NCI-H2029 treated with DMSO at 0.1 percent for 48 hours (cell line): ENCODE measurements around the gene CDH13.

Experiments
- DNase-seq: peaks from one replicate; lab custom pipeline; 2025; lab: John Stamatoyannopoulos, UW

Gene CDH13

DNA sequence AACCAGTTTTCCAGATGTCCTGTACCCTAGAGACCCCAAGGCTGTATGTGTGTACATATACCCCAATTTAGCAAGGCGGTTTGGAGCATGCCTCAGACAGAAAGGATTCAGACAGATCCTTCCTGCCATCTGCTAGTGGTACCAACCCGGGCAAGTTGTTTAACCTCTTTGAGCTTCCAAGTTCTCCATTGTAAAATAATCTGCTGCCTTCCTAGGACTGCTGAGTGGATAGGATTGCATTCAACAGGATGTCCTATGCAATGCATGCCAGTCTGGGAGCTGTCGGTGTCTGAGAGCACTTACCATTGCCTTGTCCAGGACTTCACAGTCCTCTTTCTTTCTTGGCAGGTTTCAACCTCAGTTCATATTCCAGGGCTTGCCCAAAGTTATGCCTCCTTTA, 1.9 kb downstream of the CDH13 start:
- DNase-seq = no peak

DNA sequence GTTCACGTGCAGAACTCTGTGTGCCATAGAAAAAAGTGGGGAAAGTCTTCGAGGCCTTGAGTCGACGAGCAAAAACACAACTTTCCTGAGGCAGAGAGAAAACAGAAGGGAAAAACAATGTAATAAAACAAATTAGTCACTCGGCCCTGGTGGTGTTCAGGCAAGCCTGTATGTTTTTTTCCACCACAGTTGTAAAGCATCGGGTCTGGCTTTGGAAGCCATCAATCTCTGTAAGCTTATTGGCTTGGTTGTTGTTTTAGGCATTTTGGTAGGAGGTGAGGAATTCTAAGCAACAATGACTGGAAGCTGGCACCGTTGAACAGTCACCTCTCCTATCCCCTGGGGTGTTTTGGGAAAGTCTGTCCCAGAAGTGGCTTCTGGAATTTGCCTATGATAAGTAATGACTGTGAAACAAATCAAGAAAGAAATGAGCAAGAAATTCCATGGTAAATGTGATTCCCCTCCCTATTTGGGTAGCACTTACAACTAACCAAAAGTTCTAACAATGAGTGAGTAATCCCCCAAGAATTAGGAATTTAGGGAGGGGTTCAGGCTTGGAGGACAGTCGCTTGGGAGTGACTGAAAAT, 2.8 kb downstream of the CDH13 start:
- DNase-seq = no peak

DNA sequence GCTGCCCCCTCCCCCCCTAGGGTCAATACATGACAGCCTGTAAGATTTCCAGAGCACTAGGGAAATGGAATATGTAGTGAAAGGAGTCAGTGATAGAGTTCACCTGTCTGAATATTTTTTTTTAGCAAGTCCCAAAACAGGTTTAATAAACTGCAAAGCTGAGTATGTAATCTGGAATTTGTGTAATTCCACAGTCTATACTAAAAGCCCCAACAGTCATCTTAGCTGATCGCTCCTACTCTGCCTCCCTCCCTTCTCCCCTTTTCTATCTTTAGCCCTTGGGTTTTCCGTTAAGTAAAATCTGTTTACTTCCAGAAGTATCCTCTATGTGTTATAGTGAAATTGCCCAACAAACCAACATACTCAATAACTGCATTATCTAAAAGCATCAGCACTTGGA, 3.5 kb downstream of the CDH13 start:
- DNase-seq = no peak

DNA sequence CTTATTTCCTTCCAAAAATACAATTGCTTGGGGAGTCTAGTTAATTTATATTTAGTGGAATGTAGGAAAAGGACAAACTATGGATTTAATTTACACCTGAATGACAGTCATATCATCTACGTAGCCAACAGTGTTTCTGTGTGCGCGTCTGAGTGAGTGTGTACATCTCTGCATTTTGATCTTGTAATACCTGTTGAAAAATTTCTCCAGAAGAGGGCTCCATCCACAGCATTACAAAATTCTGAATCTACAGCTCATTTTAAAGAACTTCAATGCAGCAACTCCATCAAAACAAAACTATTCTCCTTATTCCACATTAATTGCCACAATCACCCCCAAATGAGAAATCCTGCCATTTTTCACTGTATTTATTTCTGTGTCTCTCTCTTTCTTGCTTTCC, 3.9 kb downstream of the CDH13 start:
- no peak for DNase-seq

DNA sequence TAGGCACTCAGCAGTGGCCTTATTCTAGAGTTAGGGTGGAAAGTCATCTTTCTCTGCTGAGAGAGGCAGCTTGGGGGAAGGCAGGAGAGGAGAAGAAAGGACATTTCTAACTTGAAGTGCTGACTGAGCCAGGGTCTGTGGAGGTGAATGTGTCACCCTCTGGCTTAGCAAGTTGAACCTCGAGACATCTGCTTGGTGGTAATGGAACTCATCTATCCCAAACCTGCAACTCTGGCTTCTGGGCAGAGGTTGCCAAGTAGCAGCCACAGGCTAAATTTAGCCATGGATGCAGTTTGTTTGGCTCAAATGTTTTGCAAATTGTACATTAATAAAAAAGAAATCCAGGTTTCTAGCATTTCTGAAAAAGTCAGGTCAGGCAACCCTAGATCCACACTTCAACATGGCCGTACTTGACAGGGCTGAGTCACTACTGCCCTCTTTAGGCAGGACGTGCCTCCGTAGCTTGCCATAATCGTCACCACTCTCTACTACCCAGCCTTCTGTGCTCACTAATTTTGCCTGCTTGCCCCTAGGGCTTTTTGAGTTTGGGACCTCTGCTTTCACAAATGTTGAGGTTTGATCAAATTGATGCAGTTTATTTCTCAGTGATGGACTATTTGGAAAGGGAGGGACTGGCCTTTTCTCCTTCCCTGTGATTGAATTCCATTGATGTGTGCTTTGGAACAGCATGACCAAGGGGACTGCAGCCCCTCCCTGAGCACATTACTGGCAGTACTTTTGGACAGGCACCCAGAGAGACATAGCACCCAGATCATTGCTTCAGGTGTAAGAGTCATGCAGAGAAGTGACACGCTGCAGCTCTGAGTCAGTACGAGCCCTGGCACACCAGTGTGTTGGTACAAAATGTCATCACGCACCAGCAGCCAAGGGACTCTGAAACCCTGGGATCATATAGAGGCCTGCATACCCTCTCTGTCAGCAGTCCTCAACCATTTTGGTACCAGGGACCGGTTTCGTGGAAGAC, 5.2 kb downstream of the CDH13 start:
- no peak for DNase-seq

DNA sequence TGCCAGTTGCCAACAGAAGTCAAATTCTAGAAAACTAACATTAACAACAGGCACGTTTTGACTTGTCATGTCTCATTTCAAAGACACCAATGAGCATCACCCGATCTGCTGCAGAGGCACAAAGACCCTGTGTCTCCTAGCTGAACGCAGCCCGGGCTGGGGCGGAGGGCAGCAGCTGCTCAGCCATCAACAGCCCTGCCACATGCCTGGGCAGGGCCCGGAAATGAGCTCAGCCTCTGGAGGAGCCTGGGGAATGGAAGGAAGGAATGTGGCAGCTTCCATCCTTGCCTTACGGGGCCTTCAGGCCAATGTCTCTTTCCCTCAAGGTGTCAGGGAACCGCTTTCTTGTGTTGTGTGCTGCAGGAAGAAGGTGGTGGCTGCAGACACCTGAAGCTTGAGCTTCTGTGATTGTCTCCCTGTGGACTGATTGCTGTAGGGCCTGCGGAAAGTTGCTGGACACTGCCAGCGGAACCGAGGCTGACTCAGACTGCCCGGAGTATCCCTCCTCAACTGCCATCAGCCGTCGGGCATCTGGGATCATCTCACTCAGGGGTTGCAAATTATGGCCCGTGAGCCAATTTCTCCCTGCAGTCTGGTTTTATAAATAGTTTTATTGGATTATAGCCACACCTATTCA, 7.3 kb downstream of the CDH13 start:
- DNase-seq = no peak

DNA sequence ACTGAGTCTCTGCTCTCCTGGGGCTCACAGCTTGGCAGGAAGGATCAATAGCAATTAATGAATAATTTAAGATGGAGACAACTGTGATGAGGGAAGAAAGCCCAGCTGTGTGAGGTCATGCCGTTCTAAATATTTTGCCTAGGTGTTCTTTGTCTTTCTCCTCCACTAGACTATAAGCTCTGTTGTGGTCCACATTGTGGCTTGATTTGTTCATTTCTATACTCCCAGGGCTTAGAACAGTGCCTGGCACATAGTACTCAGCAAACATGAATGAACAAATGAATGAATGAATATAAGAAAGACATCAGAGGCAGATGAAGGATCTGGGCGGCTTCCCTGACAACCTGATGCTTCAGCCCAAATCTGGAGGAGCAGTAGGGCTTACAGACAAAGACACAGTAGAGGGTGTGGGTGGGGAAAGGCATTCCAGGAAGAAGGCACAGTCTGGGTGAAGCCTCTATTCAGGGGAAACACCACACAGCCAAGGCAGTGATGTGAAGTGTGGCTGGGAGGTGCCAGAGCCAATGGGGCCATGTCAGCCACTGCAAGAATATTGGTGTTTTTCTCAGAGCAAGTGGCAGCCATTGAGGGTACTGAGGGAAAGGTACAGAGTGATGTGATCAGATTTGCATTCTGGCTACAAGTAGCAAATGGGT, 8.3 kb downstream of the CDH13 start:
- DNase-seq = no peak

DNA sequence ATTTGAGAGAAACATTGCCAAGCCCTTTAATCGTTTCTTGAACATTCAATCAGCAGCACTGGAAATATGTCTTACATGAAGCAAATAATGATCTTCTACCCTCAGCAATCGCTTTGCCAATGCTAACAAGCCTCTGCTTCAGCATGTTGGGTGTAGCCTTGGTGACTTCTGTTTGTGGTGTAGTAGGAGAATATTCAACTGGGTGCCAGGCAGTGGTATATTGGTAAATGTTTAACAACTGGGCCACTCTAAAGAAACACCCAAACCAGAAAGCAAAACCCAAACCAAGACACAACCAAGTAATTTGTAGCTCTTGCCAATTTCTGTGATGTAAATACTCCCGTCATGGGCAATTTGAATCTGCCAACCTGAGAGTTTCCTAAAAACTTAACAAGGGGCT, 9.7 kb downstream of the CDH13 start:
- no peak for DNase-seq

DNA sequence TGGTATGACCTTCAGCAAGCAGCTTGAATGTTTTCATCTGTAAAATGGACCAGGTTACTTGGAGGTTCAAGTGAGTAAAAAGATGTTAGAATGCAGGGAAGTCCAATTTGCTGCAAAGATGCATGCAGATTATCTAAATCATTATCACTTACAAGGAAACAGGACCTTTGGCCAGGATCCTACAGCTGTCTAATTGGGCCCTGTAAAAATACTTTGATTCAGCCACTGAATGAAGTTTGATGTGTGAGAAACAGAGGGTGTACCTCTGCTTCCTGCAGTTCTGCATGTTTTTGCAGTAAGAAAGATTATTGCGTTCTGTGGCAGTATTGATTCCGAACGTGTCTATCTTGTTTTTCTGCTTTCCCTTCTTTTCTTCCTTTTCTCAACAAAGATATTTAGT, 10.2 kb downstream of the CDH13 start:
- DNase-seq = no peak

DNA sequence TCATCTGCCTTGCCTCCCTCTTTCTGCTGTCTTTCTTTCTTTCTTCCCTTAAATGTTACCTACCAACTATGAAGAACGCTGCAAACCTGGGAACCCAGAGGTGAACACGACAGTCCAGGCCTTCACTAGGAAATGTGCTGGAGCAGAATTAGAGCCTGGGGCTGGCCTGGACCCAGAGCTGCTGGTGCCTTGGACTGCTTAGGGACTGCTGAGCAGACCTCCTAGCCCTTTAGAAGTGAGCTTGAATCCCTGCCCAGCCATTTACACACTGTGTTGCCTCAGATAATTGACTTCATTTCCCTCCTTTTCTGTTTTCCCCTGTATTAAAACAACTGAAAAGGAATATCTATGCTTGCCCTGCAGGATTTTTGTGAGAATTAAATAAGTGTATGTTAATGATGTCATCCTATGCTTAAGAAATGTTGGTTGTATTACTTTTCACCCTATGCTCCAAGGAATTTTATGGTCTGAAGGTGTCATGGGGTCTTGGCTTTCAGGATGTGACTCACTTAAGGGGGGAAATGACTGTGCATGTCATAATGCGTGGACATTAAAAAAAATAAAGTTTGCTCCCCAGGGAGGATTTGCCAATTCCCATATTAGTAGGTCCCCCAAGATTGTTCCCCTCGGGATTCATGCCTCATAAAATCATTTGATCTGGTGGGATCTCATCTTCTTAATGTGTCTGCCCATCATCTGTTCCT, 11.5 kb downstream of the CDH13 start:
- DNase-seq = no peak

DNA sequence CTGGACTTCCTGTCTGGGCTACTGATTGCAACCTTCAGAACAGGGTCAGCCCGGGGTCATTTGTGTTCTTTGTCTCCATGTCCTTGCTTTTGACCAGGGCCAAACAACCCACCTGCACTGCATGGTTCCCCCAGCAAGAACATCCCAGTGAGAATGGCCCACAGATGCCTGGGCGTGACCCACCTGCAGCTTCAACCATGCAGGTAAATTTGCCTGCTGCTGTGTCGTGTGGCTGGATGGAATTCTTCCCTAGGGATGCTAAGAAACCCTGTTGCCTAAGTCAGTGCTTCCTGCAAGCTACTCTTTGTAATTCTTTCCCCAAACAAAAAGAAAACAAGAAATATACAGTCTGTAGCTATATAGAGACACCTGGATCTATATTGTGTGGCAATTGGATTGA, 12.5 kb downstream of the CDH13 start:
- DNase-seq = no peak

DNA sequence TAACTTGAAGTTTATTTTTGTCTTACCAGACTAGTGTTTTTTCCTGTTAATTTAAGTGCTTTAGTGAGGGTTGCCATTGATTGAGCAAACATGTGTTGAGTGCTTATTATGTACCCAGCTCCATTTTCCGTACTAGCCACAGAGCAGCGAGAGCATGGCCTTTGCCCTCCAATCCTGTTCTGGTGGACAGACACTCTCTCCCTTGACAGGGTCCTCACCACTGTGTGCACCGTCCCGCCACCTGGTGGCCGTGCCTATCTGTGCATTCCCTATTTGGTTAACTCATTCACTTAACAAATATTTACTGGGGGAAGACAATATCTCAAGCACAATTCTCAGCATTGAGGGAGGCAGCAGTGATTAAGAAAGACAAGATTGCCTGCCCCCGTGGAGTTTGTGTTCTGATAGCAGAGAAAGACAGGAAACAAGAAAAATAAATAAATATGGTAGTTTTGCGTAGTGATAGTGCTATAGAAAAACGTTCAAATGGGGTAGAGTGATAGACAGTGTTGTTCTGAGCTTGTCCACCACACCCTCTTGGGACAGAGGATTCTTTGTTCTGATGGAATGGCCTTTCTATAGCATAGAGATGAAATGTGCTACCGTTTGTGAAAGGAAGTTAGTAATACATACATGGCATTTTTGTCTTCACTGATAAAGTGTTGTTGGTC, 13.0 kb downstream of the CDH13 start:
- DNase-seq = no peak

DNA sequence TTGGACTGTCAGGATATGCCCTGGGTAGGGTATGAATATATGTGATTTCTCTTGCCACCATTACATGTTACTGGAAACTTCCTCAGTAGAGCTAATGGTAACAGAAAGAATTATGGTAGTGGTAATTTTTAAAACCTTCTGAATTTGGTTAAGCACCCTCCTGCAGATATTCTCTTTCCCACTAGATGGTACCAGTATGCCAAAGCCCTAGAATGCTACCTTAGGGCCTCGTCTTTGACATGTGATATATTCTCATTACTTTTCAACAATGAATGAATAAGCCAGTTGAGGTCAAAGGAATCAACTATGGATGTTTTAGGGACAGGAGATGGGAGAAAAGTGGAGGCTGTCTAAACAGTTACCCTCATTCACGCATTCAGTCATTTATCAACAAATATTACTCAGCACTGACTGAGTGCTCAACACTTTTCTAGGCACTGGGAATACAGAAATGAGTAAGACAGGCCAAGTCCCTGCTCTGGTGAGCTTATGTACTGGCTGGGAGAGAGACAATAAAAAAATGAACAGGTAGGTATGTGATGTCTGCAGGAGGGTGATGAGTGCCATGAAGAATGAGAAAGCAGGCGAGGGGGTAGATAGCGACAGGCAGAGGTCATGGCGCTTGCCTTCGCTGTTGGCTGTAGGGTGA, 14.7 kb downstream of the CDH13 start:
- no peak for DNase-seq

DNA sequence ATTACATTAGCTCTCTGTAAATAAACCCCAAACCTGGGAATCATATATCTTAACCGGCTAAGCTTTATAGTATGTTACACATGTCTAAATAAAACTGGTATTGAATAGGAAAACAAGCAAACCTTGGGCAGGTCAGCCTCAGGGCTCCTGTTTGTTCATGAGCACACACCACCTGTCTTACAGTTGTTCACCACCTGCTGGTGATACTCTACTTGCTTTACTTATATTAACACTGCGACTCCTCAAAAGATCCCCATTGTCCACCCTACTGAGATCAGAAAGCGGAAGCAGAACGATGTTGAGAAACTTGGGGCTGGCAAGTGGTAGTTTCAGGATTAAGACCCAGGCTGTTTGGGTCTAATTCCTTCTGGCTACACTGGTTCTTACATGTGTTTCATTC, 16.4 kb downstream of the CDH13 start:
- no peak for DNase-seq

DNA sequence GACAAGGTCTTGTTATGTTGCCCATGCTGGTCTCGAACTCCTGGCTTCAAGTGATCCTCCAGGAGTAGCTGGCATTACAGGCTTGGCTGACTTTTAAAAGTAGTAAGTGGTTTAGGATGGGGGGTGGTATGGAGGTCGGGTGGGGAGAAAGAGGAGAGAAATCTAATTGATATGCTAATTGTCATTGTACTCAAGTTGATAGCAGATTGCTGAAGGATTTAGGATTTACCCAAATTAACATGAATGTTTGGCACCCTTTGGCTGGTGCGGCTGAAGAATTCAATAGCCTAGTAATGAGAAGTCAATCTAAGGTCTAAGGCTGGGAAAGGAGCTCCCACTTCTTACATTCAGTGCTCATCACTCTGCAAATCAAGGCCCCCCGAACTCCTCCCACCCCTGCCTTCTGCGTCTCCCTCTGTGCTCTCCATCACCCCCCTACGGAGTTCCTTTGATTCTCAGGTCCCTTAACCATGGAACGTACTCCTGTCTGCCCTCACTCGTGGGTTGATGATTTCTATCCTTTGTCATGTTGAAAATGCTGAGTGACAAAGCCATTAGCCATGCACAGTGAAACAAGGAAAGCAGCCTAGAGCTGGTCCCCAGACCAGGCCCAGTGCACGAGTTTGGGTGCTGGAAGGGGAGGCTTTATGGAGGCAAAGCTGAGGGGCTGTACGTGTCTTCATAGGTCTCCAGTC, 17.3 kb downstream of the CDH13 start:
- no peak for DNase-seq

DNA sequence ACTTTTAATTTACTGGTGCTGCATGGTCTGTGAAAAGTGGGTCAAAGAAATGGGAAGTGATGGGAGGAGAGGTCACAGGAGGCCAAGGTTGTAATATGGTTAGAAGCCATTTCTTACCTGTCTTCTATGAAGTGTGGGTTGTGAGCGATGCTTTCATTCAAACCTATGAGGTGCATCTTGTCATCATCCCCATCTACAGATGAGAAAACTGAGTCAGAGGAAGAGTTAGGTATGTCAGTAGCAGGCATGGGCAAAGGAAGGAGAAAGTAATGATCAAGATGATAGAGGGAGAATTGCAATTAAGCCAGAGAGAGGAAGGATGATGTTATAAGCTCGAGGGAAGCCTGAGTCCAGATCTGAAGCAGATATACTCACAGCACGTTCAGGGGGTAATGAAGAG, 19.7 kb downstream of the CDH13 start:
- DNase-seq = no peak

DNA sequence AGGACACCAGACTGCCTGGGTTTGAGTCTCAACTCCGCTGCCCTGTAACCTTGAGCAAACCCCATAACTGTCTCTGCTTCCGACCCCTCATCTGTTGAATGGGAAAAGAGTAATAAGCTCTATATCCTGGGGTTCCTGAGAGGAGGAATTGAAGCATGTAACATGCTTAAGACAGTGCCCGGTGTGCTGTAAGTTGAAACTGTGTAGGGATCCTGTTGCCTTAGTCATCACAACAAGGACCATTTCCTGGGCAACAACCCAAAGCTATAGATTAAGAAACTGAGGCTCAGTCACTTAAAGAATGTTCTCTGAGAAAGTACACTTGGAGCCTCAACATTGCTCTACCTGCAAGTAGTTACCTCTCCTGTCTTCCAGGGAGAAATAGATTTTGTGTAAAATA, 23.0 kb downstream of the CDH13 start:
- DNase-seq = no peak

DNA sequence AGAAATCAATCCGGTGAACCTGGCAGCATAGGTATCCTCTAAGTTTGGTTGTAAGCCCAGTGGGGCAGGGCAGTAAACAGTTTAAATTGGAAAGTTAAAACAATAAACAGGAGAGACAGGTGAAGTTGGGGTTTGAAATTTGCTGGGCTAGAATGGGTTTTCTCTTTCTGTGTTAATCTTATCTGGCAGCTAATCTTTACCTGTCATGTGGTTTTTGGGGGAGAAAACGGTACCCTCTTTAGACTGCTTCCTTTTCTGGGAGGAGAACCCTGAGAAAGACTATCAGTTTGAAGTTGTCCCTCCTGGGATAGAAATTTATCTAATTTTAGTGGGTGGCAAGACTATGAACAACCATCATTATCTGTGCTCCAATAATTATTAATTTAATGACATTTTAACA, 24.0 kb downstream of the CDH13 start:
- DNase-seq = no peak

DNA sequence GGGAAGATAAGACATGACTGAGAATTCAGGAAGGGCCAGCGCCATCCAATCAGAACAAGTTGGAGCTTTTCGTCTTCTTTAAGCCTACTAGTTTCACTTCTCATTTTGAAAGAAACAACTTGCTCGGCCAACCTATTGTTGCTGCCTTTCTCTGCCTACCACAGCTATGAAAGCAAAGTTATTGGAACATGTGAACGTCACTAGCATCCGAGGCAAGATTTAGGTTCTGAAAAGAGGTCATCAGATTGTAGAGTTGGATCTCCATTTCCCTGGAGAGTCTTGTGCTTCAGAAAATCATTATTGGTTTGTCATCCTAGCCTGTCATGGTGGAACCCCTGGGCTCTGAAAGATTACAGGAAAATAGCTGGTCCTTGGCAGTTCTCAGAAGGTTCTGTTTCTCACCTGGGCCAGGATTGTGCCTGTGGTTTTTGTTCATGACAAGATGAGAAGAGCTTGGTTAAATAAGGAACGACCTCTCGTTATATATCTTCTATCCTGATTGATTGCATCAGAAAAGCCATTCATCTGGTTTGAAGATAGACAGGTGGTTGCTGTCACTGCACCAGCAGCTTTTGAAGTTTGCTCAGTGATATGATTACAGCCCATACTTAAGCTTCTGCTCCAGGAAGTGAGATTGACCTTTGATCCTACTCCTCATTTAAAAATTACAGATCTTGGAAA, 25.3 kb downstream of the CDH13 start:
- no peak for DNase-seq

DNA sequence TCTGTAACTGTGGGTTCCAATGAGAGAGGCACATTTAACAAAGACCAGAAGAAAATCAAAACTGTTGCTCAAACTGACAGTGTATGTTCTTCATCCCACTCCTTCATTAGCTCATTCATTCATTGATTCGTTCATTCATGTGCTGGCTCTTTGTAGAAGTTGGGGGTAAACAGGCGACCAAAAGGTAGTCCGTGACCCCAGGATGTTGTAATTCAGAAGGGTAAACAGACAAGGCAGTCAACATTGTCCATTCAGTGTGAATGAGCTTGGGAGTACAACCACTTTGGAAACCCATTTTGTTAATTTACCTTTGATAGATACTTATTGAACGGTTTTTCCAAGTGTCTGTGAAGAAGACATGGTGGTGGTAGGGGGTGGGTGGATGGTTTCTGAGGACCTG, 26.1 kb downstream of the CDH13 start:
- DNase-seq = no peak
